Memory B cell (primary cell): ENCODE results near the gene ANKRD2.

ENCODE experiments used
- ATAC-seq: fragments of 150-1000 bp; cut with Tn5 transposase; 2 replicates; pipeline ENCODE4 v1.10.0; 2021; ENCODE audit warnings: low read depth, mild to moderate bottlenecking, moderate library complexity
- DNase-seq, 2 donors: peaks; one replicate each; pipeline ENCODE4 v3.0.0; 2022; ENCODE audit warnings: low spot score in 2 of 2
- H3K27ac Mint-ChIP-seq: one replicate; pipeline ENCODE4 v1.8.0; 2022; ENCODE audit warnings: mild to moderate bottlenecking, moderate library complexity, mixed read lengths
- H3K27me3 Mint-ChIP-seq: one replicate; pipeline ENCODE4 v1.8.0; 2022; ENCODE audit warnings: mixed read lengths
- H3K36me3 Mint-ChIP-seq: one replicate; pipeline ENCODE4 v1.8.0; 2022; ENCODE audit warnings: mild to moderate bottlenecking, mixed read lengths
- H3K4me1 Mint-ChIP-seq: one replicate; pipeline ENCODE4 v1.8.0; 2022; ENCODE audit warnings: mixed read lengths
- H3K4me3 Mint-ChIP-seq: one replicate; pipeline ENCODE4 v1.8.0; 2022; ENCODE audit warnings: mild to moderate bottlenecking, moderate library complexity, mixed read lengths
- H3K9me3 Mint-ChIP-seq: one replicate; pipeline ENCODE4 v1.8.0; 2022; ENCODE audit warnings: mixed read lengths

The ANKRD2 gene

DNA sequence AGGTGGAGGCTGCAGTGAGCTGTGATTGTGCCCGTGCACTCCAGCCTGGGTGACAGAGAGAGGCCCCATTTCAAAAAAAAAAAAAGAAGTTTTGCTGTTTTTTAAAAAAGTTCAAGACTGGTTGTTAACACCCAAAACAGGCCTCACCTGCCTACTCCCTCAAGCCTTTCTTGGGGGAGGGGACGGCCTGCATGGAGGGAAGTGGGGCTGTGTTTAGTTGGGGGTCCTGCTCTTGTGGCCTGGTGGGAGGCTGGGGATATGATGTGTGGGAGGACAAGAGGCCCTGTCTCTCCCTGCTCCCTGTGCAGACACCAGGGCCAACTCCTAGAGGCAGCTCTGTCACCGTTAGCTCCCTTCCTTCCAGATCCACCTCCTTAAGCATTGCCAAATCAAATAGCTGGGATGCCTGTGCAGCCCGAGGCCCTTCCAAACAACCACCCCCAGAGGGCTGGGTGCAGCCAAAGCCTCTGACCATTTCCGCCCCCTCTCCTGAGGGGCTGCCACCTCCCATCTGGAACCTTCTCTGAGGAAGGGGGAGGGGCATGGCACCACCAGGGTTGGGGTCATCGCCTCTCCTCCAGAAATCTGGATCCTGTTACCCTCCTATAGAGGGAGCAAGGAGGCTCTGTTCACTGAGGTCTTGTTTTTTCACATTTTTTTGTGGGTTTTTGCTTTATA lies 32.9 kb upstream of the ANKRD2 start:
- Mint-ChIP-seq H3K4me3 (no peak overlapping the region), H3K27me3 (peaks cover 2% of the 10 kb centered on the region), H3K36me3 (no peaks in the 10 kb centered on the region), H3K4me1 (peaks cover 2% of the 10 kb centered on the region), H3K9me3 (no peaks in the 10 kb centered on the region), H3K27ac (no peak overlapping the region)
- no peak for DNase-seq
- ATAC-seq, result no peak

DNA sequence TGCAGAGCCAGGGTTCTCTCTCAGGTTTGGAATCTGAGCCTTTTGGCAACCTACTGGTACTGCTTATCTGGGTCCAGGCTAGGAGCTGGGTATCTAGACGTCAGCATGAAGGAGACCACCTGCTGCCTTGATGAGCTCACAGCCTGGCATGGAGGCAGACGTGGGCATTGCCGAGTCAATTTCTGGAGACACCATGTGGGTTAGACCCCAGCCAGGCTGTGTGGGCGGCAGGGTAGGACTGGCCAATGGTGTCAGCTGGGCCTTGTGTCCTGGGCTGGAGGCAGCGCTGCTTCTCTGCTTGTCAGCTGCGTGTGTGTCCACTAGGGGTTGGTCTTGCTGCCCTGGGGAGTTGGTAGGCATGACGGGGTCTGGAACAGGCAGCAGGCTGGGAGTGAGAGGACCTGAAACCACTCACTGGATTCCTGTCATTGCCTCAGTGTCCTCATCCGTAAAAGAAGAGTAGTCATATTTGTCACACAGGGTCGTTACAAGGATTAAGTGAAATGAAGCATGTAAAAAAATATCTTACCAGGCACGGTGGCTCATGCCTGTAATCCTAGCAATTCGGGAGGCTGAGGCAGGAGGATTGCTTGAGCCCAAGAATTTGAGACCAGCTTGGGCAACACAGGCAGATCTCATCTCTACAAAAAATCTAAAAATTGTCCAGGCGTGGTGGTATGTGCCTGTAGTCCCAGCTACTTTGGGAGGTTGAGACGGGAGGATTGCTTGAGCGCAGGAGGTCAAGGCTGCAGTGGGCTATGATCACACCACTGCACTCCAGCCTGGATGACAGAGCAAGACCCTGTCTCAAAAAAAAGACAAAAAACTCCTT lies 31.7 kb upstream of the ANKRD2 start:
- Mint-ChIP-seq H3K36me3 (no peaks in the 10 kb centered on the region), H3K27me3 (peaks cover 2% of the 10 kb centered on the region), H3K4me1 (peaks cover 2% of the 10 kb centered on the region), H3K4me3 (no peak overlapping the region), H3K27ac (no peak overlapping the region), H3K9me3 (no peaks in the 10 kb centered on the region)
- DNase-seq (no peak), ATAC-seq (no peak)

DNA sequence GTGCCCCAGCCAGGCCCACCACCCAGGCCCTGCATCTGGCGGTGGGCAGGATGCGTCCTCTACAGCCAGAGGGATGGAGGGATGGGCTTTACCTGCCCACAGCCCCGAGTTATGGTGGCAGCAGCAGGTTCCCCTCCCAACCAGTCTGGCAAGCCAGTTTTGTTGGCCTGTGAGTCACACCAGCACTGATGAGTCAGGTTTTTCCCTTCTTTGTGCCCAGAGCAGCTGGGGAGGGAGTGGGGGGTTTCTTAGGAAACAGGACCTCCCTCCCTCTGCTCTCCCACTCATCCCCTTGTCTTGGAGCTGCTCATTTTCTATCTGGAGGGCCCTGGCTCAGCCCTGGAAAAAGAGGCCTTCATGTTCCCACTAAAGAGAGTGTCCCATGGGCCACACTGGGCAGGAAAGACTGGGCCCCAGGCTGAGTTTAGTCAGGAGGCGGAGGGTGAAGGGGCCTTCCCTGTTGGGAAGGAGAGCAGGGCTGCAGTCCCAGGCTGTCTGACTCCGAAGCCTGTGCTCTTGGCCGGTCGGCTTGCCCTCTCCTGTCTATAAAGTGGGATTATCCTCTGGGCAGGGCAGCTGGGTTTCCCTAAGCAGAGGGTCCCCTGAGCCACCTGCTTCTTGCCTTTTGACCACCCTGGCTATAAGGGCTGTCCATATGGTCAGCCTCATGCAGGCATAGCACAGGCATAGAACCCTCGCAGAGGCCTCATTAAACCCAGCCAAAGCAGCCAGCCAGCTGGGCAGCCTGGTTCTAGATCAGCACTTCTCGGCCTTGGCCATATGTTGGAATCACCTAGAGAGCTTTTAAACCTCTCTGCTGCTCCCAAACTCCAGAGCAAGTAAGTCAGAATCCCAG lies 30.2 kb upstream of the ANKRD2 start:
- H3K27ac Mint-ChIP-seq, result no peak overlapping the region
- DNase-seq (no peak), ATAC-seq (no peak)
- no peaks in the 10 kb centered on the region for H3K36me3 Mint-ChIP-seq
- H3K4me1 Mint-ChIP-seq, result peaks cover 2% of the 10 kb centered on the region
- H3K27me3 Mint-ChIP-seq, result peaks cover 2% of the 10 kb centered on the region
- no peaks in the 10 kb centered on the region for H3K9me3 Mint-ChIP-seq
- no peak overlapping the region for H3K4me3 Mint-ChIP-seq

DNA sequence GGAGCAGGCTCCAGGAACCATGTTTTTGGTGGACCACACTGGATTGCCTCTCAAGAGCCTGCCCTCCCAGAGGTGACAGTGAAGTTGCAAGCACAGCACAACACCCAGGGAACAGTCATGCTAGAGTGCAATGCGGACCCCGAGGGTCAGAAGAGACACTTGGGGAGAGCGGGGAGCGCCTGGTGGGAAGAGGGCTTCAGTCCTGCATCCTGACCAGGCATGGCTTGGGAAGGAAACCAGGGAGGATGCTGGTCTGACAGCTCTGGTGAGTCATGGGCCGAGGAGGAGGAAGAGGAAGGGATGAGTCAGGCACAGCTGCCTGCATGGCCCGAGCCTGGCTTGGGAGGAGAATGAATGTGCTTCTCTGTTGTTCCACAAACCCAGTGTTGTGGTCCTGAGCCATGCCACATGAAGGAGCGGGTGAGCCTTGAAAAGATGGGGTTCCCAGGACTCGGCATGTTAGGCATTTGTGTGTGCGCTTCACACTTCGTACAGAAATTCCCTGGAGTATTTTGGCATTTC lies 29.5 kb upstream of the ANKRD2 start:
- DNase-seq (no peak), ATAC-seq (no peak)
- H3K4me1 Mint-ChIP-seq, result peaks cover 2% of the 10 kb centered on the region
- no peak overlapping the region for H3K27ac Mint-ChIP-seq
- H3K36me3 Mint-ChIP-seq, result no peaks in the 10 kb centered on the region
- peaks cover 2% of the 10 kb centered on the region for H3K27me3 Mint-ChIP-seq
- no peak overlapping the region for H3K4me3 Mint-ChIP-seq
- H3K9me3 Mint-ChIP-seq, result no peaks in the 10 kb centered on the region

DNA sequence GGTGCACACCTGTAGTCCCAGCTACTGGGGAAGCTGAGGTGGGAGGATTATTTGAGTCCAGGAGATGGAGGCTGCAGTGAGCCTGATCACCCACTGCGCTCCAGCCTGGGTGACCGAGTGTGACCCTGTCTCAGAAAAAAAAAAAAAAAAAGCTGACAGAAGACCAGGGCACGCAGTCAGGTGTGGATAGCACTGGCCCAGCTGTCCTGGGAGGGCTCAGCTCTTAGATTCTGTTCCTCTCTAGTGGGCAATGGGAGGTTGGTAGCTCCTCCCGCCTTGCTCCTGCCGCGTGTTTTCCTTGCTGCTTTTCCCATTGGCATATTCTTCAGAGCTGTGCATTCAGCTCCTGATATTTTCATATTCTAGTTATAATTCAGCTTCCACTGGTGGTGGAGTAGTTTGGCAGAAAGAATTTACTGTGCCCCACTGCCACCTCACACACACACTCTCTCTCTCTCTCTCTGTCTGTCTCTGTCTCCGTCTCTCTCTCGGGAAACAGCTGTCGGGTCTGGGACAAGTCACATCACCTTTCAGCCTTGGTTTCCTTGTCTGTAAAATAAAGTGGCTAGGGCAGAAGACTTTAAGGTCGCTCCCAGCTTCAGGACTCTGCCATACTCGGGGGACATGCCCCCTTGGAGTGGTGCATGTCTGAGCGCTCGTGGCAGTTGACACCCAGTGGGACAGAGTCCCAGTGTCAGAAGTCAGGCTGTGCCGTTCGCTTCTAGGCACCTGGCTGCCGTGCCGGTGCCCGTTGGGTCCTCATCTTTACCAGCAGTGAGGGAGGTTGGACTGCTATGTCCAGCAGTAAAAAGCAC lies 25.9 kb upstream of the ANKRD2 start:
- H3K36me3 Mint-ChIP-seq, result no peaks in the 10 kb centered on the region
- peaks cover 2% of the 10 kb centered on the region for H3K27me3 Mint-ChIP-seq
- no peak overlapping the region for H3K4me3 Mint-ChIP-seq
- no peak overlapping the region for H3K27ac Mint-ChIP-seq
- no peaks in the 10 kb centered on the region for H3K9me3 Mint-ChIP-seq
- peaks cover 2% of the 10 kb centered on the region for H3K4me1 Mint-ChIP-seq
- DNase-seq, result no peak
- no peak for ATAC-seq

DNA sequence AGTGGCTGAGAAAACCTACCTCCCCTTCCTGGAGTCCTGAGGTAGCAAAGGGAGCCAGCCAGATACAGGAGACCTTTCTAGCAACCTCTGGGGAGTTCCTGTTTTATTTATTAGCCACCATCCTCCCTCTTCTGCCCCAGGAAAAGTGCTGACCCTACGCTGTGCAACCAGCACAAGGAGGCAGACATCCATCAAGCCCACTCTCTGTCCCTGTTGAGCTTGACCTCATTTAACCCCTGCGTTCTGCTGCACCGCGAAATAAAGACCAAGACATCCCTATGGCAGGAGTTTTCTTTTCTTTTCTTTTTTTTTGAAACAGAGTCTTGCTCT lies 25.3 kb upstream of the ANKRD2 start:
- DNase-seq, result no peak
- Mint-ChIP-seq H3K27me3 (peaks cover 2% of the 10 kb centered on the region), H3K27ac (no peak overlapping the region), H3K4me3 (no peak overlapping the region), H3K36me3 (no peaks in the 10 kb centered on the region), H3K9me3 (no peaks in the 10 kb centered on the region), H3K4me1 (peaks cover 2% of the 10 kb centered on the region)
- no peak for ATAC-seq

DNA sequence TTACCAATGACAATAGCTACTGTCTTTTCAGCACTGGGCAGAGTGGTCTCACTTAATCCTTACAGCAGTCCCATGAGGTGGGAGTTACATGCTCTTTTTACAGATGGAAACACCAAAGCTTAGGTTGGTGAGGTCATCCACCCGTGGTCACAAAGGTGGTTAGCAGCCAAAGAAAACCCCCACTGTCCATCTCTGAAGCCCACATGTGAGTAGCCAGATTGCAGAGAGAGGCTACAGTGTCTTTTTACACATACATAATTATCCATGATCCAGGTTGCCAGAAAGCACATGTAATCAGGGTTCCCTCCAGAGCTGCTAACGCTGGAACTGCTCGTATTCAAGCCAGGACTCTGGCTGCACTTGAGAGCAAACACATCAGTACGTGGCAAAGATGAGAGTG lies 24.6 kb upstream of the ANKRD2 start:
- Mint-ChIP-seq H3K4me1 (peaks cover 2% of the 10 kb centered on the region), H3K4me3 (no peak overlapping the region), H3K9me3 (no peaks in the 10 kb centered on the region), H3K36me3 (no peaks in the 10 kb centered on the region), H3K27me3 (peaks cover 2% of the 10 kb centered on the region), H3K27ac (no peak overlapping the region)
- no peak for ATAC-seq
- DNase-seq, result no peak

DNA sequence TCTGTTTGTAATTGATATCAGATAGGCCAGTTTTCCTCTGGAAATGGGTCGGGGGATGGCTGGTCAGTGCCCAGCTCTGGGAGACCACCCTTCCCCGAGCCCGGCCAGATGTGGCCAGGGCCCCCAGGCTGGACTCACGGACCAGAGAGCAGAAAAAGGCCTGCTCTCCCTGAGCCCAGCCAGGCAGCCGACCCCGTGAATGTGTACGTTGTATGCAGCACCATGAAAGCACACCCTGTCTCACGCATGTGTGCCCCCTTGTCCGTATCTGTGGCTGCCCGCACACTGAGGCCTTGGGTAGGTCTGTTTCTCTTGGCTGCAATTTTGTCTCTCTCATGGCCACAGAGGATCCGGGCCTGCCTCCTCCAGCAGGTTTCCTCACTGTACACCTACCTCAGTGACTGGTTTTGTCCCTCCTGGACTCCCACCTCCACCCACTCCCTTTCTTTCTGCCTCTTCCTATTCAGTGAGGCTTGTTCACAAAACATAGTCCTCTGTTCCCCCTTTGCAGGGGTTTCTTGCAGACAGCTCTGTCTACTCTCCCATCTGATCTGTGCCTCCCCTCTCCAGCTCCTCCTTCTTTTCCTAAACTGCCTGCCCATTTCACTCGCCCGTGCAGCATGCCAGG lies 23.6 kb upstream of the ANKRD2 start:
- no peaks in the 10 kb centered on the region for H3K9me3 Mint-ChIP-seq
- H3K4me1 Mint-ChIP-seq, result peaks cover 3% of the 10 kb centered on the region
- H3K27me3 Mint-ChIP-seq, result no peaks in the 10 kb centered on the region

DNA sequence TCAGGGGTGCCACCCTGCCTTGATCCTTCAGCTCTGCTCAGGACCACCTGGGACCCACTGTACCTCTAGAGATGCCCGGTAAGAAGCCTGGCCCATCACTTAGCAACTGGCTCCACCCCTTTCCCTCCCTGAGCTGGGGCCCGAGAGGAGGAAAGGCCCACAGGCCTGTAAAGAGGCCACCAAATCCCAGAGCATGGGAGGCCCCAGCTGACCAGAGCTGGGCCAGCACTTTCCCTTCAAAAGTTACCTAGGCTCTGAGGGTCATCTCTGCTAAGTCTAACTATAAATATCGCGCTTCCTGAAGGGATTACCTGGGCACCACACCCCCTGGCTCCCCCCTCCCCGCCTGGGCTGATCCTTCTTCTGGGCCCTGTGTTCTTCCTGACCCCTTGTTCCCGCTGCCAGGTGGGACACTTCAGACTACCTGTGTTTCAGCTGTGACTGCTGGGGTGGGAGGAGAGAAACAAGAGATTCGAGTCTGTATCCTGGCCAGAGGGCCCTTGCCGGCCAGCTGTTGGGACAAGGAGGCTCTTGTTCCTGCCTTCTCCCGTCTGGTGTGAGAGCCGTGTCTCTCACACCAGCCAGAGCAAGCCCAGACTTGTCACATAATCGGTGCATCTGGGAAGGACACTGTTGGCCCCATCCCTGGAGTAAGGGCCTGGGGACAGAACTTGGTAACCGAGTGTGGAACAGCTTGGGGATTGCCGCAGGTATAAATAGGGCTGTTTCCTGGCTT lies 22.8 kb upstream of the ANKRD2 start:
- Mint-ChIP-seq H3K27me3 (no peaks in the 10 kb centered on the region), H3K36me3 (peaks cover under 1% of the 10 kb centered on the region), H3K9me3 (no peaks in the 10 kb centered on the region), H3K4me3 (no peak overlapping the region), H3K4me1 (peaks cover 3% of the 10 kb centered on the region), H3K27ac (no peak overlapping the region)
- ATAC-seq (no peak), DNase-seq (no peak)

More for the DNA sequence above, 23.6 kb upstream of the ANKRD2 start:
- H3K4me3 Mint-ChIP-seq, result no peak overlapping the region
- ATAC-seq (no peak), DNase-seq (no peak)
- no peaks in the 10 kb centered on the region for H3K36me3 Mint-ChIP-seq
- H3K27ac Mint-ChIP-seq, result no peak overlapping the region

DNA sequence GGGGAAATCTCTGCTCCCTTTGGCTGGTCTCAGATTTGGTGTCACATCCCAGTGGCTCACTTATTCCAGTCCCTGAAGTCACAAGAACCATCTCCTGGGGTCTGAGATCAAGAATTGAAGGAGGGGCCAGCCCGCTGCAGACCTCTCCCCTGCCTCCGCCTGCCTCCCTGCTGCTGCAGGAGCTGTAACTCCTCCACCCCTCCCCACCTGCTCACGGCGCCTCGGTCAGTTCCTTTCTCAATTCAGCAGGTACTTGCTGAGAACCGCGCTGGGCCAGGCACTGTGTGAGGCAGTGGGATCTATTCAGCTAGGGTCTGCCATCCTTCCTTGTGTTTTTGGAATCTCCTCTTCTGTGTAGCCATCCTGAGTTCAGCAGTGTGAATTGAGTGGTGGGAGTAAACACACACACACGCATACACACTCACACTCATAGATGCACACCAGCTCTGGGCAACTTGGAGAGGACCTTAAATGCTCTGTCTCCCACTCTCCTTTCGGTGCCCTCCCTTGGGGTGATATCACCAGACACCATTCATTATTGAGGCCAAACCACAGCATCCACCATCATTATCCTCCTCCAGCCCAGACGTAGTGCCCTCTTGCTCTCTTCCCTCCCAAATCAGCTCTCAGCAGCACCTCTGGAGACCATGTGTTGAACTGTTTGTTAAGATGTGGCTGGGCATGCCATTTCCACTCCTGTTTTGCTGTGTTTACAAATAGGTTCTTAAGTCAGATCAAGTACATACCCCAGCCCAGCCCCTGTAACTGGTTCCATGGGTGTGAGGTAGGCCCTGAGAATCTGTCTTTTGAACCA lies 22.0 kb upstream of the ANKRD2 start:
- peaks cover 3% of the 10 kb centered on the region for H3K4me1 Mint-ChIP-seq
- no peak overlapping the region for H3K4me3 Mint-ChIP-seq
- DNase-seq, result no peak
- no peak for ATAC-seq
- H3K27ac Mint-ChIP-seq, result no peak overlapping the region
- no peaks in the 10 kb centered on the region for H3K27me3 Mint-ChIP-seq
- H3K9me3 Mint-ChIP-seq, result peaks cover 1% of the 10 kb centered on the region
- peaks cover 2% of the 10 kb centered on the region for H3K36me3 Mint-ChIP-seq

DNA sequence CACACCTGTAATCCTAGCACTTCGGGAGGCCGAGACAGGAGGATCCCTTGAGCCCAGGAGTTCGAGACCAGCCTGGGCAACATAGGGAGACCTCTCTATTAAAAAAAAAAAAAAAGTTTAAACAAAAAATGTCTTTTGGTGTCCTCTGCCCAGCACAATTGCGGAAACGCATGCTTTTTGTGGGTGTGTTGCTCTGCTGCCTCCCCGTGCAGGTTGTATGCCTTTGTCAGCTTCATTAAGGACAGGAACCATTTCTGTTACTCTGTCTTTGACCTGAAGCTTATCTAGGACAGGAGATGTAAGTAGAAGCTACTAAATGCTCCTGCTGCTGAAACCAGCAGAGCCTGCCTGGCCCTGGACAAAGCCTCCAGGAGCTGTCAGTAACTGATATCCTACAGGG lies 21.3 kb upstream of the ANKRD2 start:
- H3K4me1 Mint-ChIP-seq, result peaks cover 3% of the 10 kb centered on the region
- DNase-seq (no peak), ATAC-seq (no peak)
- H3K27me3 Mint-ChIP-seq, result no peaks in the 10 kb centered on the region
- peaks cover 2% of the 10 kb centered on the region for H3K36me3 Mint-ChIP-seq
- H3K9me3 Mint-ChIP-seq, result peaks cover 1% of the 10 kb centered on the region
- H3K4me3 Mint-ChIP-seq, result no peak overlapping the region
- H3K27ac Mint-ChIP-seq, result no peak overlapping the region

DNA sequence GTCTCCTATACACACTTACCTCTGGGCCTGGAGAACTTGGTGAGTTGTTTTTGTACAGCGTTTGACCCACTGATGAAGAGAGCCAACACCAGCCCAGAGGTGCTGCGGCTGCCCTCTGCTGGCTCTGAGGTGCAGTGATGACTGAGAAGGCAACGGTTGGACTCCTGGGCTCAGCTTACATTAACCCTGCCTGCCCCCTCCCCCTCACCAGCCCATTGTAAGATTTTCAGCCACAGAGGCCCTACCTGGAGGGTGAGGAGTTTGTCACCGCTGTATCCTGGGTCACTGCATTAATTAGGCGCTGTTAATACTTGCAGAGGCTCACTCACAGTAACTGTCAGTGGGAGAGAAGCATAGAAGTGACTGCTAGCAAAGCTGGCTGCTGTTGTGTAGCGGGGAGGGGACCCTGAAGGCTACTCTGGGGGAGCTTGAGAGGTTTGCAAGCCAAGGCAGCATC lies 19.0 kb upstream of the ANKRD2 start:
- Mint-ChIP-seq H3K4me3 (no peak overlapping the region), H3K27ac (no peak overlapping the region), H3K9me3 (peaks cover 1% of the 10 kb centered on the region), H3K36me3 (peaks cover 2% of the 10 kb centered on the region), H3K4me1 (peaks cover 3% of the 10 kb centered on the region), H3K27me3 (no peaks in the 10 kb centered on the region)
- peak; percentile 21 to 29 for DNase-seq
- peak; percentile 87 for ATAC-seq
